ENCODE measurements around the gene SCIMP. TPM values are rescaled to one million over a fixed set of nuclear protein-coding genes. Genes with fewer than 3 reads are reported as not detected.
A peak's percentile ranks its signal among the peaks of the same experiment; 100 is the strongest.

The SCIMP gene
- total RNA-seq, 2 experiments from 2014 or later, result not detected

DNA sequence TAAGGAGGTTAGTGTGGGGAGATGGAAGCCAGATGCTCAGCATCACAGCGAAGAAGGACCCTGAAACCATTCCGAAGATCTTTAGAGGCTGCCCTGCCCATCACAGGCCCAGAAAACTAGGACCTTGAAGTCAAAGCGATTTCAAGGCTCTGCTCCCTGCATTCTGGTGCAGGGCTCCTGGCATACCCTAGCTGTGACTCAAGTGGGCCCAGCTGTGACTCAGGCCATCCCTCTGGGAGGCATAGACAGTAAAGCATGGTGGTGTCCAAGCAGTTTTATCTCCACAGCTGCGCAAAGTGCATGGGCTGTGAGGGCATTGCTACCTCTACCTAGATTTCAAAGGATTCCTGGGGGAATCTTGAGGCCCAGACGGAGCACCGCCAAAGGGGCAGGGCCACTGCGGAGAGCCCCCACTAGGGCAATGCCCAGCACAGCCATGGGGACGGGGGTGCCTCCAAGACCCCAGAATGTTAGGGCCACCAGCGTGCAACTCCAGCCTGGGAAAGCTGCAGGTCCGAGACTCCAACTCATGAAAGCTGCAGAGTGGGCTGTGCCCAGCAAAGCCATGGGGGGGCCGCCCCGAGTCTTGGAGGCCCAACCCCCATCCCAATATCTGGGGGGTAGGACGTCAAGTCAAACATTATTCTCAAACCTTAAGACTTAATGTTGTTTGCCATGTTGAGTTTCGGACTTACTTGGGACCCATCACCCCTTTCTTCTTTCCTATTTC, 31.3 kb downstream of the SCIMP start:
- Mint-ChIP-seq H3K27me3 (ENCODE audit: low read depth) (no peaks in the 10 kb centered on the region), H3K27ac (no peak overlapping the region), H3K9me3 (no peaks in the 10 kb centered on the region), H3K36me3 (ENCODE audit: low read depth) (peaks cover 3% of the 10 kb centered on the region), H3K4me1 (ENCODE audit: low read depth) (peaks cover 7% of the 10 kb centered on the region), H3K4me3 (no peak overlapping the region)
- CTCF ChIA-PET, result no interaction called here
- intact Hi-C loops (cut with micrococcal nuclease), result no loop called here
- DNase-seq, result no peak

DNA sequence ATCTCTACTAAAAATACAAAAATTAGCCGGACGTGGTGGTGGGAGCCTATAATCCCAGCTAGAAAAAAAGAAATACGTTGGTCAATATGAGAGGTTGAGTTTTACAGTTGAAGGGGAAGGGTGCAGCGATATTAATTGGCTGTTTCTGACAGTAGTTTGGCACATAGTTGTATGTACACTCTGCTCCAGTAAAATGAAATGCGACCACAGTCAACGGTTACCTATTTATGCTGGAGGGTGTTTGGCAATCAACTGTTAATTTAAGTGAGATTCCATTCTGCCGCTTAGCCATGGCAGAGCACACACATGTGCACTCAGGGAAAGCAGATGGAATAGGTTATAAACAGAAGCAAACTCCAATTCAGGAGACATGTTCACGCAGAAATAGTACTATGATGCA, 33.6 kb downstream of the SCIMP start:
- CTCF ChIA-PET, result no interaction called here

DNA sequence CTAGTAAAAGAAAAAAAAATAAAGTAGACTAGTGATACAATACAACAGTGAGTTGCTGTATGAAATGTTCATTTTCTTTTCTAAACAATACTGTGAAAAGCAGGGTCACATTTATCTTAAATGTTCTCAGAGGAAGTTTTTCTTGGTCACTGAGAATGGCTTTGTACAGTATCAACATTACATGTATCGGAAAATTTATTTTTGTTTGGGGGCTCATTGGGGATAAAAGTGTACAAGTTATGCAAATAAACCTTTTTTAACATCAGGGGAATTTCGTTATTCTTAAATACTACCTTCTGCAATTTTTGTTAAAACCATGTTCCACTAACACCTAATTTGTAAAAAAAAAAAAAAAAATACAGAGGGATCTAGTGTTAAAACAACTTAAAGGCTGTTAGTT, 34.3 kb downstream of the SCIMP start:
- no peaks in the 10 kb centered on the region for H3K27me3 Mint-ChIP-seq (ENCODE audit: low read depth)
- H3K4me1 Mint-ChIP-seq (ENCODE audit: low read depth), result peaks cover 15% of the 10 kb centered on the region
- intact Hi-C loops (cut with micrococcal nuclease), result no loop called here
- no peak for DNase-seq
- H3K4me3 Mint-ChIP-seq, result no peak overlapping the region
- peaks cover 3% of the 10 kb centered on the region for H3K36me3 Mint-ChIP-seq (ENCODE audit: low read depth)
- CTCF ChIA-PET, result no interaction called here
- no peaks in the 10 kb centered on the region for H3K9me3 Mint-ChIP-seq
- H3K27ac Mint-ChIP-seq, result no peak overlapping the region

More for the DNA sequence above, 33.6 kb downstream of the SCIMP start:
- peaks cover 3% of the 10 kb centered on the region for H3K36me3 Mint-ChIP-seq (ENCODE audit: low read depth)
- H3K9me3 Mint-ChIP-seq, result no peaks in the 10 kb centered on the region
- H3K27ac Mint-ChIP-seq, result no peak overlapping the region
- intact Hi-C loops (cut with micrococcal nuclease), result no loop called here
- no peak overlapping the region for H3K4me3 Mint-ChIP-seq
- no peak for DNase-seq
- H3K27me3 Mint-ChIP-seq (ENCODE audit: low read depth), result no peaks in the 10 kb centered on the region
- peaks cover 15% of the 10 kb centered on the region for H3K4me1 Mint-ChIP-seq (ENCODE audit: low read depth)

DNA sequence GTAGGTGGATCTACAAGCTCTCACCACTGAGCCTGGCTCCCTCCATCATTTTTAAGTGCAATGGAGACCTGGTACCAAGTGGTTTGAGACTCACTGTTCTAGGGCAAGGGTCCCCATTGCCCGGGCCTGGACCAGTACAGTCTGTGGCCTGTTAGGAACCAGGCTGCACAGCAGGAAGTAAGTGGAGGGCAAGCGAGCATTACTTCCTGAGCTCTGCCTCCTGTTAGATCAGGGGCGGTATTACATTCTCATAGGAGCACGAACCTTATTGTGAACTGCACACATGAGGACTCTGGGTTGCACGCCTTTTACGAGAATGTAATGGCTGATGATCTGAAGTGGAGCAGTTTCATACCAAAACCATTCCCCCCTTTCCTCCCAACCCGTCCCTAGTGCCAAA, 36.2 kb downstream of the SCIMP start:
- no peaks in the 10 kb centered on the region for H3K9me3 Mint-ChIP-seq
- H3K4me1 Mint-ChIP-seq (ENCODE audit: low read depth), result peaks cover 11% of the 10 kb centered on the region
- no peaks in the 10 kb centered on the region for H3K27me3 Mint-ChIP-seq (ENCODE audit: low read depth)
- H3K36me3 Mint-ChIP-seq (ENCODE audit: low read depth), result no peaks in the 10 kb centered on the region
- H3K4me3 Mint-ChIP-seq, result no peak overlapping the region
- H3K27ac Mint-ChIP-seq, result no peak overlapping the region
- CTCF ChIA-PET, result interaction anchor here (0.9 to 1.3 kb wide), 4 partner anchors 15 to 174 kb away, joined by 3 to 5 read pairs (median 4); no protein-coding TSS in a partner anchor
- no peak for DNase-seq
- intact Hi-C loops (cut with micrococcal nuclease), result loop anchor here (10.0 kb wide), 1 partner anchor 386 kb away; the partner anchor contains the start of gene NLRP1

DNA sequence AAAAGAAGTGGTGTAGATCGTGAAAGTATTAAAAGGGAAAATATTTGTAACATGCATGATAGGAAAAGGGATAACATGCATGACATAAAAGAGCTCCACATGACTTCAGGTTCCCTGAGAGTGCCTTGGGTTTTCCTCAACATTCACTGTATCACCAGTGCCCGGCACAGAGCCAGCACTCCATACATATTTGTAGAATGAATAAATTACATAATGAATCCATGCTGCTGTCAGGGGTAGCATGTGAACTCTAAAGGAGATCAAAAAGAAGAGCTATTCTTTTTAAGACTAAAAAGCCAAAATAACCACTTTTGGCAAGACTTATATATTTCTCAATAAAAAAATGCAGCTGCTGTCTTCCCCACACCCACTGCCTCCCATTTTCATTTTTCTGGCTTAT, 40.3 kb downstream of the SCIMP start:
- intact Hi-C loops (cut with micrococcal nuclease), result loop anchor here (5.0 to 10.0 kb wide), 3 partner anchors 117 to 390 kb away; partner anchors contain the start of genes NLRP1, NUP88 and ZFP3
- Mint-ChIP-seq H3K27me3 (ENCODE audit: low read depth) (no peaks in the 10 kb centered on the region), H3K27ac (no peak overlapping the region), H3K36me3 (ENCODE audit: low read depth) (peaks cover 20% of the 10 kb centered on the region), H3K4me3 (no peak overlapping the region), H3K9me3 (peaks cover 11% of the 10 kb centered on the region), H3K4me1 (ENCODE audit: low read depth) (peaks cover 41% of the 10 kb centered on the region)
- DNase-seq, result no peak
- CTCF ChIA-PET, result interaction anchor here (0.6 to 1.5 kb wide), 5 partner anchors 29 to 196 kb away, joined by 3 to 10 read pairs (median 3); no protein-coding TSS in a partner anchor

DNA sequence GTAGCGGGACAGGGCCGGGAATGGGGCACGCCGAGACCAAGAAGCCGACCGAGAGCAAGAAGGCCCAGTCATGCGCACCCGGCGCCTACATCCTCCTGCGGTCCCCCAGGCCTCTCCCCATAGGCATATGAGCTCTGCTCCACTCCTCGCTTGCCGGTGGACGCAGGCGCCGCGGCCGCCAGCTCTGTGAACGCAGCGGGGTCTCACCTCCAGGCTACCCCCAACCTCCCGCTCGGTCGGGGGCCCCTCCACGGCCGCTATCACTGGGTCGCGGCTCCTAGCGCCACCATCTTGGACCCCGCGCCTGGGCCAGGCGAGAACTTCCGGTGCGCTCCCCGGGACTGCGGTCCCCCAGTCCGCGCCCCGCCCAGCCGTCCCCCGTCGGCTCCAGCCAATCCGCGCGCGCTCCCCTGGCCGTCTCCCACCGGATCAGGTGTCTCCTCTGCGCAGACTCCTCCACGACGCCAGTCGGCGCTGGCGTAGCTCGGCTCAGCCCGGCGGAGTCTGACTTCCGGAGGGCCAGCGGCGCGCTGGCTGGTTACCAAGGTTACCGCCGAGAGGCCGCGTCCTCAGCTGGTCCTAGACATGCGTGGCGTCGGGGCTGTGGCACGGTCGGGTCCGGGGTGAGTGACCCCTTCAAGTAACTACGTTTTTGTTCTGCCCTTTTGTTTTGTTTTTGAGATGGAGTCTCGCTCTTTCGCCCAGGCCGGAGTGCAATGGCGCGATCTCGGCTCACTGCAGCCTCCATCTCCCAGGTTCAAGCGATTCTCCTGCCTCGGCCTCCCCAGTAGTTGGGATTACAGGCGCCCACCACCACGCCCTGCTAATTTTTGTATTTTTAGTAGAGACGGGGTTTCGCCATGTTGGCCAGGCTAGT, 42.9 kb downstream of the SCIMP start, which contains the start of gene ZNF594:
ZNF594 (minus strand) TSS at position 328 of the 877 bp plus-strand sequence. CDS start 7,612 bp downstream, outside the sequence.
- Mint-ChIP-seq H3K4me1 (ENCODE audit: low read depth) (peaks cover 31% of the 10 kb centered on the region), H3K27ac (peak within 1 kb of the TSS; percentile 82), H3K36me3 (ENCODE audit: low read depth) (peaks cover 38% of the 10 kb centered on the region), H3K9me3 (peaks cover 20% of the 10 kb centered on the region), H3K4me3 (peak within 1 kb of the TSS; percentile 90), H3K27me3 (ENCODE audit: low read depth) (no peaks in the 10 kb centered on the region)
- CTCF ChIA-PET, result interaction anchor here (0.6 to 1.7 kb wide), 4 partner anchors 20 to 248 kb away, joined by 3 to 4 read pairs (median 4); partner anchors contain the start of genes C1QBP and ZFP3
- intact Hi-C loops (cut with micrococcal nuclease), result loop anchor here (1.0 to 10.0 kb wide), 6 partner anchors 46 to 393 kb away; partner anchors contain the start of genes DERL2, MIS12, NLRP1 and NUP88
- peak; percentile 98 for DNase-seq

DNA sequence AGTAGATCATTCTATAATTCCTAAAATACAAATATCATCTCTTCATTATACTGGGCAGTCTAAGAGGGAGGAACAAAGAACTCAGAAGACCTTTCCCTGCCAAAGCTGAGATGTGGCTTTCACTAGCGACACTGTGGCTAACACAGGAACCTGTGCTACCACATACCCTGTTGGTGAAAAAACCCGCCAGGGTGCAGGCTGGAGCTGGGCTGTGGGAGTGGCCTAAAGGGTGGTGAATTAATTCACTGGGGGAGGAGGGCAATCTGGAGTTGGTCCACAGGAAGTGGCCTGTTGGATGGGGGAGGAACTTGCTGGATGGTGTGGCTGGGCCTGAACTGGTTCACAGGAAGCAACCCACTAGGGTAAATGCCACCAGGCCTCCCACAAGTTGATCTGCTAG, 50.4 kb downstream of the SCIMP start:
- no peak overlapping the region for H3K27ac Mint-ChIP-seq
- no peak for DNase-seq
- H3K9me3 Mint-ChIP-seq, result peaks cover 69% of the 10 kb centered on the region
- CTCF ChIA-PET, result no interaction called here
- intact Hi-C loops (cut with micrococcal nuclease), result no loop called here
- H3K4me3 Mint-ChIP-seq, result no peak overlapping the region
- peaks cover 88% of the 10 kb centered on the region for H3K36me3 Mint-ChIP-seq (ENCODE audit: low read depth)
- no peaks in the 10 kb centered on the region for H3K27me3 Mint-ChIP-seq (ENCODE audit: low read depth)
- H3K4me1 Mint-ChIP-seq (ENCODE audit: low read depth), result no peaks in the 10 kb centered on the region

DNA sequence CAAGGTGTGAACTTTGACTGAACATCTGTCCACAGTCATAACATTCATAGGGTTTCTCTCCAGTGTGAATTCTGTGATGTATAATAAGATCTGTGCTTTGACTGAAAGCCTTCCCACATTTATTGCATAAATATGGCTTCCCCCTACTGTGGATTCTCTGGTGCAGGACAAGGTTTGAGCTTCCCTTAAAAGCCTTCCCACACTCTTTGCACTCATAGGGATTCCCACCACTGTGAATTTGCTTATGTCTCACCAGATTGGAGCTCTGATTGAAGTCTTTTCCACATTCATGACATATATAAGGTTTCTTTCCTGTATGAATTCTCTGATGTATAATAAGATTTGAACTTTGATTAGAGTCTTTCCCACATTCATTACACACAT, 51.3 kb downstream of the SCIMP start:
- no peaks in the 10 kb centered on the region for H3K27me3 Mint-ChIP-seq (ENCODE audit: low read depth)
- DNase-seq, result no peak
- no peak overlapping the region for H3K27ac Mint-ChIP-seq
- no peak overlapping the region for H3K4me3 Mint-ChIP-seq
- H3K4me1 Mint-ChIP-seq (ENCODE audit: low read depth), result no peaks in the 10 kb centered on the region
- H3K36me3 Mint-ChIP-seq (ENCODE audit: low read depth), result peaks cover 90% of the 10 kb centered on the region
- peaks cover 76% of the 10 kb centered on the region for H3K9me3 Mint-ChIP-seq
- CTCF ChIA-PET, result no interaction called here
- intact Hi-C loops (cut with micrococcal nuclease), result no loop called here

DNA sequence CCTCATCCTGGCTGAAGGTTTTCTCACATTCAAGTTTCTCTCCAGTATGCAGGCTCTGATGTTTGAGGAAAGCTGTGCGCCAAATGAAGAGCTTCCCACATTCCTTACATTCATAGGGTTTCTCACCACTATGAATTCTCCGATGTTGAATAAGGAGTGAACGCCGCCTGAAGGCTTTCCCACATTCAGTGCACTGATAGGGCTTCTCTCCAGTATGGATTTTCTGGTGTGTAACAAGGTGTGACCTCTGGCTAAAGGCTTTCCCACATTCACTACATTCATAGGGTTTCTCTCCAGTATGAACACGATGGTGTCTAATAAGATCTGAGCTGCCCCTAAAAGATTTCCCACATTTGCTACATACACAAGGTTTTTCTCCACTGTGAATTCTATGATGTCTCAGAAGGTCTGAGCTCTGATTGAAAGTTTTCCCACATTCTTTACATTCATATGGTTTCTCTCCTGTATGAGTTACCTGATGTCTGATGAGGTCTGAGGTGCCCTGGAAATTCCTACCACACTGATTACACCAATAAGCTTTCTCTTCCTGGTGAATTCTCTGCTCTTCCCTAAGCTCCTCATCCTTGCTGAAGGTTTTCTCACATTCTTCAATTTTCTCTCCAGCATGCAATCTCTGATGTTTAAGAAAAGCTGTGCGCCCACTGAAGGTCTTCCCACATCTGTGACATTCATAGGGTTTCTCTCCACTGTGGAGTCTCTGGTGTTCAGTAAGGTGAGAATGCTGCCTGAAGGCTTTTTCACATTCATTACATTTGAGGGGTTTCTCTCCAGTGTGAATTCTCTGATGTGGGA, 51.9 kb downstream of the SCIMP start:
- DNase-seq, result no peak
- intact Hi-C loops (cut with micrococcal nuclease), result no loop called here
- Mint-ChIP-seq H3K9me3 (peaks cover 74% of the 10 kb centered on the region), H3K36me3 (ENCODE audit: low read depth) (peaks cover 84% of the 10 kb centered on the region), H3K4me1 (ENCODE audit: low read depth) (no peaks in the 10 kb centered on the region), H3K27ac (no peak overlapping the region), H3K4me3 (no peak overlapping the region), H3K27me3 (ENCODE audit: low read depth) (no peaks in the 10 kb centered on the region)
- CTCF ChIA-PET, result interaction anchor here (0.7 kb wide), 1 partner anchor 8 kb away, joined by 3 read pairs; no protein-coding TSS in a partner anchor

DNA sequence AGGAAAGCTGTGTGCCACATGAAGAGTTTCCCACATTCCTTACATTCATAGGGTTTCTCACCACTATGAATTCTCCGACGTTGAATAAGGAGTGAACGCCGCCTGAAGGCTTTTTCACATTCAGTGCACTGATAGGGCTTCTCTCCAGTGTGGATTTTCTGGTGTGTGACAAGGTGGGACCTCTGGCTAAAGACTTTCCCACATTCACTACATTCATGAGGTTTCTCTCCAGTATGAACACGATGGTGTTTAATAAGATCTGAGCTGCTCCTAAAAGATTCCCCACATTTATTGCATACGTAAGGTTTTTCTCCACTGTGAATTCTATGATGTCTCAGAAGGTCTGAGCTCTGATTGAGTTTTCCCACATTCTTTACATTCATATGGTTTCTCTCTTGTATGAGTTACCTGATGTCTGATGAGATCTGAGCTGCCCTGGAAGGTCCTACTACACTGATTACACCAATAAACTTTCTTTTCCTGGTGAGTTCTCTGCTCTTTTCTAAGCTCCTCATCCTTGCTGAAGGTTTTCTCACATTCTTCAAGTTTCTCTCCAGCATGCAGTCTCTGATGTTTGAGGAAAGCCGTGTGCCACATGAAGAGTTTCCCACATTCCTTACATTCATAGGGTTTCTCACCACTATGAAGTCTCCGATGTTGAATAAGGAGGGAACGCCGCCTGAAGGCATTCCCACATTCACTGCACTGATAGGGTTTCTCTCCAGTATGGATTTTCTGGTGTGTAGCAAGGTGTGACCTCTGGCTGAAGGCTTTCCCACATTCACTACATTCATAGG, 53.0 kb downstream of the SCIMP start:
- Mint-ChIP-seq H3K9me3 (peaks cover 67% of the 10 kb centered on the region), H3K36me3 (ENCODE audit: low read depth) (peaks cover 81% of the 10 kb centered on the region), H3K27me3 (ENCODE audit: low read depth) (no peaks in the 10 kb centered on the region), H3K27ac (no peak overlapping the region), H3K4me3 (no peak overlapping the region), H3K4me1 (ENCODE audit: low read depth) (no peaks in the 10 kb centered on the region)
- intact Hi-C loops (cut with micrococcal nuclease), result no loop called here
- CTCF ChIA-PET, result interaction anchor here (0.7 kb wide), 1 partner anchor 9 kb away, joined by 3 read pairs; no protein-coding TSS in a partner anchor
- DNase-seq, result no peak

DNA sequence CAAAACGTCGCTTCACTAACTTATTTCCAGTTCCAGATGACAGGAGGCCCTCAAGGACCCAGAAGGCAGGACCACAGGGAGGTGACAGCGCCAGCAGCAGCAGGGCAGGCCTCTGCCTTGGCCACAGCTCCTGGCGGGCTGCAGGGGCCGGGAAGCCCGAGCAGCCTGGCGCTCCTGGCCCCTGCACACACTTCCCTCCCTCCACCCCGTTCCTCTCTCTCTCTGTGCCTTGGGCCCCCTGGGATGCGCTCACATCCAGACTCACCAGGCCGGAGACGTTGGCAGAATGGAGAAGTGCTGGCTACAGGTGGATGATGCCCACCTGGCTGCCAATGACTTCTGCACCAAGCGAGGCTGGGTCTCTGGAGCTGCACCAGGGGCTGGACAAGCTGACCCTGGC, 55.7 kb downstream of the SCIMP start:
- Mint-ChIP-seq H3K27me3 (ENCODE audit: low read depth) (no peaks in the 10 kb centered on the region), H3K9me3 (peaks cover 56% of the 10 kb centered on the region), H3K36me3 (ENCODE audit: low read depth) (peaks cover 75% of the 10 kb centered on the region), H3K27ac (no peak overlapping the region), H3K4me3 (no peak overlapping the region), H3K4me1 (ENCODE audit: low read depth) (no peaks in the 10 kb centered on the region)
- intact Hi-C loops (cut with micrococcal nuclease), result no loop called here
- CTCF ChIA-PET, result no interaction called here
- no peak for DNase-seq

Measured in activated naive CD4-positive, alpha-beta T cell treated with anti-CD3 and anti-CD28 coated beads for 36 hours (primary cell).